B cell (primary cell): Measurements from ENCODE around the gene MTG2. TPM values are rescaled to one million over a fixed set of nuclear protein-coding genes. Genes with fewer than 3 reads are reported as not detected.

Experiments
- ATAC-seq: fragments of 200-7000 bp; cut with Tn5 transposase; one replicate; pipeline ENCODE4 v1.10.0; 2021; ENCODE audit warnings: low read depth, mild to moderate bottlenecking, moderate number of reproducible peaks, moderate library complexity
- CTCF ChIA-PET: fragments of 350-600 bp; sonication (Branson Sonifier 250); formaldehyde crosslinking; loops from one replicate; lab custom pipeline; 2021; ENCODE audit warnings: antibody characterized with exemption, inconsistent platforms; lab: Charles Lee
- POLR2A ChIA-PET: fragments of 350-600 bp; sonication (Branson Sonifier 250); formaldehyde crosslinking; loops from one replicate; lab custom pipeline; 2021; ENCODE audit warnings: antibody characterized with exemption; lab: Charles Lee
- DNase-seq: peaks from one replicate; pipeline ENCODE4 v3.0.0; 2013
- H2AFZ ChIP-seq: 2 replicates; pipeline ENCODE4 v1.6.1; 2012; ENCODE audit warnings: mild to moderate bottlenecking, low read depth, low read length; ENCODE audit not compliant: insufficient read depth, poor library complexity, severe bottlenecking
- H3K27ac ChIP-seq, 2 donors: 1 replicate in 1 of 2; 2 replicates in 1 of 2; pipeline ENCODE4 v1.5.1; 2012 to 2013; ENCODE audit warnings: low read length in 2 of 2, mild to moderate bottlenecking in 2 of 2, moderate library complexity in 1 of 2
- H3K27me3 ChIP-seq, 4 experiments: fragments of 200-600 bp in 1 of 4; sonication (generic) in 1 of 4; replicated peaks in 1 of 4; 1 replicate in 2 of 4; 2 replicates in 2 of 4; pipeline versions ENCODE4 v1.6.1 to v1.7.0; 2013 to 2016; ENCODE audit warnings: low read length in 3 of 4, mild to moderate bottlenecking in 2 of 4, mixed read lengths in 1 of 4, moderate library complexity in 1 of 4; ENCODE audit not compliant: insufficient read depth in 4 of 4, control insufficient read depth in 3 of 4; ENCODE audit errors: control extremely low read depth in 1 of 4
- H3K36me3 ChIP-seq, 2 experiments: replicated peaks in 1 of 2; 1 replicate in 1 of 2; 2 replicates in 1 of 2; pipeline versions ENCODE4 v1.6.1 to v1.7.1; 2013; ENCODE audit warnings: low read length in 1 of 2; ENCODE audit not compliant: insufficient read depth in 2 of 2, control insufficient read depth in 1 of 2; ENCODE audit errors: control extremely low read depth in 1 of 2, extremely low read depth in 1 of 2
- H3K4me1 ChIP-seq, 2 donors: fragments of 200-600 bp in 1 of 2; sonication (generic) in 1 of 2; 1 replicate in 1 of 2; 2 replicates in 1 of 2; pipeline versions ENCODE4 v1.5.1 to v1.6.1; 2013 to 2017; ENCODE audit warnings: low read length in 2 of 2; ENCODE audit not compliant: control insufficient read depth in 2 of 2, insufficient read depth in 2 of 2
- H3K4me2 ChIP-seq: replicated peaks from 2 replicates; pipeline ENCODE3; 2012; ENCODE audit warnings: mild to moderate bottlenecking, low read depth, low read length; ENCODE audit not compliant: poor library complexity, severe bottlenecking
- H3K4me3 ChIP-seq, 5 experiments: fragments of 200-600 bp in 1 of 5; sonication (generic) in 1 of 5; 1 replicate in 3 of 5; 2 replicates in 2 of 5; pipeline versions ENCODE4 v1.5.1 to v1.7.0; 2011 to 2016; ENCODE audit warnings: low read length in 4 of 5, mild to moderate bottlenecking in 4 of 5, low read depth in 2 of 5, control low read depth in 1 of 5, moderate library complexity in 1 of 5; ENCODE audit not compliant: insufficient read depth in 1 of 5; ENCODE audit errors: control extremely low read depth in 1 of 5, extremely low read depth in 1 of 5
- H3K79me2 ChIP-seq: fragments of 200-600 bp; sonication (generic); one replicate; pipeline ENCODE4 v1.6.0; 2016; ENCODE audit warnings: low read length; ENCODE audit not compliant: control insufficient read depth, insufficient read depth
- H3K9ac ChIP-seq: fragments of 200-600 bp; sonication (generic); 2 replicates; pipeline ENCODE4 v1.6.1; 2017; ENCODE audit warnings: mild to moderate bottlenecking, low read length, moderate library complexity
- H3K9me3 ChIP-seq, 3 donors: one replicate each; pipeline versions ENCODE4 v1.6.1 to v1.7.1; 2013; ENCODE audit warnings: low read length in 2 of 3; ENCODE audit not compliant: control insufficient read depth in 2 of 3, insufficient read depth in 1 of 3; ENCODE audit errors: control extremely low read depth in 1 of 3
- H4K20me1 ChIP-seq: 2 replicates; pipeline ENCODE4 v1.6.0; 2012; ENCODE audit warnings: mild to moderate bottlenecking, low read length; ENCODE audit not compliant: insufficient read depth, control insufficient read depth, poor library complexity, severe bottlenecking
- H3K27ac Mint-ChIP-seq: one replicate; pipeline ENCODE4 v1.8.0; 2021; ENCODE audit warnings: mixed read lengths
- H3K27me3 Mint-ChIP-seq: one replicate; pipeline ENCODE4 v1.8.0; 2021; ENCODE audit warnings: mixed read lengths
- H3K4me1 Mint-ChIP-seq: one replicate; pipeline ENCODE4 v1.8.0; 2021; ENCODE audit warnings: mixed read lengths
- H3K4me3 Mint-ChIP-seq: one replicate; pipeline ENCODE4 v1.8.0; 2021; ENCODE audit warnings: mixed read lengths
- H3K9me3 Mint-ChIP-seq: one replicate; pipeline ENCODE4 v1.8.0; 2022; ENCODE audit warnings: mixed read lengths; ENCODE audit not compliant: insufficient read depth
- EZH2 ChIP-seq: IDR thresholded peaks from 2 replicates; pipeline ENCODE4 v1.6.1; 2012; ENCODE audit warnings: borderline replicate concordance, low read depth, mild to moderate bottlenecking, moderate library complexity, low read length; ENCODE audit not compliant: insufficient read depth, poor library complexity, severe bottlenecking
- WGBS: methylation state at CpG from one replicate; pipeline ENCODE4 v1.1.5; 2013; ENCODE audit warnings: missing lambda C conversion rate; ENCODE audit not compliant: insufficient coverage; 5-methylcytosine and 5-hydroxymethylcytosine counted together
- intact Hi-C: fragments of 100-400 bp; cut with micrococcal nuclease; formaldehyde crosslinking; loops from one replicate; pipeline ENCODE4 v1.10.0; 2022
- polyA plus RNA-seq: library from polyadenylated mRNA; depleted of rRNA; stranded (reverse); fragments of >200 nt; gene quantifications from 2 replicates; pipeline ENCODE4 v1.2.3, GENCODE V29; 2012
- total RNA-seq, 2 donors: library from RNA; stranded (reverse); fragments of 120-200 nt in 1 of 2; gene quantifications; 1 replicate in 1 of 2; 2 replicates in 1 of 2; pipeline versions ENCODE4 v1.2.3 to v1.2.4, GENCODE V29; 2013 to 2022
- TF ChIP-seq, protein P1 (sequence below): fragments of 200-600 bp; IDR thresholded peaks from one replicate; pipeline ENCODE4 v1.8.0; 2022; ENCODE audit warnings: antibody characterized with exemption, mild to moderate bottlenecking

MTG2 gene
- total and polyA plus RNA-seq, 2 donors (not counting 1 experiment from before 2014, with no cell fraction given) = 29.6 to 48.4 TPM

- Histone ChIP-seq H3K27ac (no peak overlapping the region), H3K4me3 (no peak overlapping the region), H3K36me3 (peaks cover 0 to 18% of the 10 kb centered on the region in 2 experiments), H4K20me1 (peaks cover 31% of the 10 kb centered on the region), H3K4me2 (no peak overlapping the region), H3K27me3 (no peaks in the 10 kb centered on the region), H3K4me1 (peaks cover 0 to 4% of the 10 kb centered on the region in 2 donors), H3K9me3 (peaks cover 0 to 4% (median 0%) of the 10 kb centered on the region in 3 donors), H3K9ac (no peak overlapping the region), H3K79me2 (peaks cover 42% of the 10 kb centered on the region), H2AFZ (no peak overlapping the region)
- H3K4me1 Mint-ChIP-seq = peaks cover 11% of the 10 kb centered on the region
- ATAC-seq (no peak), DNase-seq (no peak)
- peaks cover 4% of the 10 kb centered on the region for H3K9me3 Mint-ChIP-seq
- no peak for TF ChIP-seq EZH2
- TF ChIP-seq, protein P1, sequence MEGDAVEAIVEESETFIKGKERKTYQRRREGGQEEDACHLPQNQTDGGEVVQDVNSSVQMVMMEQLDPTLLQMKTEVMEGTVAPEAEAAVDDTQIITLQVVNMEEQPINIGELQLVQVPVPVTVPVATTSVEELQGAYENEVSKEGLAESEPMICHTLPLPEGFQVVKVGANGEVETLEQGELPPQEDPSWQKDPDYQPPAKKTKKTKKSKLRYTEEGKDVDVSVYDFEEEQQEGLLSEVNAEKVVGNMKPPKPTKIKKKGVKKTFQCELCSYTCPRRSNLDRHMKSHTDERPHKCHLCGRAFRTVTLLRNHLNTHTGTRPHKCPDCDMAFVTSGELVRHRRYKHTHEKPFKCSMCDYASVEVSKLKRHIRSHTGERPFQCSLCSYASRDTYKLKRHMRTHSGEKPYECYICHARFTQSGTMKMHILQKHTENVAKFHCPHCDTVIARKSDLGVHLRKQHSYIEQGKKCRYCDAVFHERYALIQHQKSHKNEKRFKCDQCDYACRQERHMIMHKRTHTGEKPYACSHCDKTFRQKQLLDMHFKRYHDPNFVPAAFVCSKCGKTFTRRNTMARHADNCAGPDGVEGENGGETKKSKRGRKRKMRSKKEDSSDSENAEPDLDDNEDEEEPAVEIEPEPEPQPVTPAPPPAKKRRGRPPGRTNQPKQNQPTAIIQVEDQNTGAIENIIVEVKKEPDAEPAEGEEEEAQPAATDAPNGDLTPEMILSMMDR = no peak
- ChIA-PET POLR2A (no interaction called here), CTCF (interaction anchor here (1.2 kb wide), 1 partner anchor 148 kb away, joined by 4 read pairs; no protein-coding TSS in a partner anchor)
- H3K27ac Mint-ChIP-seq = no peak overlapping the region
- WGBS = 92% methylated on average over 22 of the region's 22 CpGs
- H3K27me3 Mint-ChIP-seq = no peaks in the 10 kb centered on the region
- H3K4me3 Mint-ChIP-seq = no peak overlapping the region
- intact Hi-C loops = no loop called here
These were observed 24.3 kb upstream of the MTG2 start for GRCh38 chr20:62158541-62158940.

DNA sequence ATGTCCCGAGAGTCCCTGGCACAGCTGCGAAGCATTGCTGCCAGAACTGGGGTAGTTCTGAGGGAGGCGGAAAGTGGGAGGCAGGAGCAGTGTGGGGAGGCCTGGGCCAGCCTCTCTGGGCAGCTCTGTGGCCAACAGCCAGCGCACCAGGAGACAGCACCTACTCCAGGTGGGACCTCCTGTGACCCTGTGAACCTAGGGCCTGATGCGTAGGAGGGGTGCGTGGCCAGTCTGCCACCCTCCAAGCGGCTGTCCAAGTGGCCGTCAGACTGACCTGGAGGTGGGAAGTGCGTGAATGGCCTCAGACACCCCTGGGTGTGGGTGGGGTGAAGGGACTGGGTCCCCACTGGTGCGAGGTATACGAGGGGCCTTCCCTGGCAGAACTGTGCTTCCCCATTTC lies 23.8 kb upstream of the MTG2 start:
- no peak overlapping the region for H3K27ac Mint-ChIP-seq

More for the DNA sequence above, 23.8 kb upstream of the MTG2 start:
- Histone ChIP-seq H3K27me3 (no peaks in the 10 kb centered on the region), H3K9ac (no peak overlapping the region), H3K4me1 (peaks cover 0 to 4% of the 10 kb centered on the region in 2 donors), H3K36me3 (peaks cover 0 to 20% of the 10 kb centered on the region in 2 experiments), H3K27ac (no peak overlapping the region), H3K4me2 (no peak overlapping the region), H2AFZ (no peak overlapping the region), H3K9me3 (no peaks in the 10 kb centered on the region), H3K4me3 (no peak overlapping the region), H3K79me2 (peaks cover 37% of the 10 kb centered on the region), H4K20me1 (peaks cover 31% of the 10 kb centered on the region)
- ATAC-seq (no peak), DNase-seq (no peak)
- TF ChIP-seq, protein P1 = no peak
- TF ChIP-seq EZH2 = no peak
- ChIA-PET POLR2A (no interaction called here), CTCF (interaction anchor here (0.6 to 1.2 kb wide), 2 partner anchors 148 to 190 kb away, joined by 4 read pairs; no protein-coding TSS in a partner anchor)
- Mint-ChIP-seq H3K27me3 (no peaks in the 10 kb centered on the region), H3K4me1 (peaks cover 11% of the 10 kb centered on the region), H3K9me3 (no peaks in the 10 kb centered on the region), H3K4me3 (no peak overlapping the region)
- WGBS = 91% methylated on average over 7 of the region's 11 CpGs
- intact Hi-C loops = no loop called here
